Keratinocyte (primary cell): ENCODE data around the gene FGF21. TPM values are rescaled to one million over a fixed set of nuclear protein-coding genes. Genes with fewer than 3 reads are reported as not detected.

Experiments used
- DNase-seq: peaks from one replicate; pipeline ENCODE4 v3.0.0-alpha.2; 2011; ENCODE audit warnings: low read depth, missing footprints, low spot score
- FAIRE-seq: peaks from 2 replicates; lab custom pipeline; 2011; peaks lifted over from hg19 to GRCh38; lab: Jason Lieb, UNC
- H2AFZ ChIP-seq: 2 replicates; pipeline ENCODE4 v1.6.0; 2012; ENCODE audit warnings: low read length, control low read depth, inconsistent platforms; ENCODE audit not compliant: control insufficient read depth
- H3K27ac ChIP-seq: 2 replicates; pipeline ENCODE4 v1.5.1; 2011; ENCODE audit warnings: low read length; ENCODE audit not compliant: control insufficient read depth, insufficient read depth
- H3K27me3 ChIP-seq: 3 replicates; pipeline ENCODE4 v1.6.0; 2011; ENCODE audit warnings: low read length; ENCODE audit not compliant: control insufficient read depth, insufficient read depth; ENCODE audit errors: extremely low read depth
- H3K36me3 ChIP-seq, 2 experiments: 2 replicates in 1 of 2; 3 replicates in 1 of 2; pipeline ENCODE4 v1.5.1; 2011; ENCODE audit warnings: low read length in 2 of 2, mild to moderate bottlenecking in 1 of 2; ENCODE audit not compliant: control insufficient read depth in 2 of 2, insufficient read depth in 2 of 2; ENCODE audit errors: extremely low read depth in 1 of 2
- H3K4me1 ChIP-seq: 3 replicates; pipeline ENCODE4 v1.5.1; 2011; ENCODE audit warnings: low read length; ENCODE audit not compliant: control insufficient read depth, insufficient read depth; ENCODE audit errors: extremely low read depth
- H3K4me2 ChIP-seq: 3 replicates; pipeline ENCODE4 v1.6.0; 2011; ENCODE audit warnings: low read depth, low read length; ENCODE audit not compliant: control insufficient read depth, insufficient read depth; ENCODE audit errors: extremely low read depth
- H3K4me3 ChIP-seq, 3 experiments: fragments of 200-600 bp in 1 of 3; sonication (generic) in 1 of 3; 2 replicates in 2 of 3; 3 replicates in 1 of 3; pipeline ENCODE4 v1.5.1; 2011 to 2016; ENCODE audit warnings: low read length in 3 of 3, mild to moderate bottlenecking in 3 of 3, control low read depth in 2 of 3, inconsistent platforms in 1 of 3, low read depth in 1 of 3, mixed read lengths in 1 of 3, mixed run types in 1 of 3, moderate library complexity in 1 of 3; ENCODE audit not compliant: control insufficient read depth in 2 of 3, insufficient read depth in 2 of 3; ENCODE audit errors: extremely low read depth in 1 of 3
- H3K79me2 ChIP-seq: 2 replicates; pipeline ENCODE4 v1.6.0; 2012; ENCODE audit warnings: low read length; ENCODE audit not compliant: control insufficient read depth, insufficient read depth
- H3K9ac ChIP-seq: 3 replicates; pipeline ENCODE4 v1.6.0; 2011; ENCODE audit warnings: low read length; ENCODE audit not compliant: control insufficient read depth, insufficient read depth; ENCODE audit errors: extremely low read depth
- H3K9me1 ChIP-seq: 3 replicates; pipeline ENCODE4 v1.6.0; 2011; ENCODE audit warnings: low read length; ENCODE audit not compliant: control insufficient read depth, insufficient read depth; ENCODE audit errors: extremely low read depth
- H3K9me3 ChIP-seq: 2 replicates; pipeline ENCODE4 v1.5.1; 2012; ENCODE audit warnings: low read depth, low read length; ENCODE audit not compliant: control insufficient read depth
- H4K20me1 ChIP-seq: 3 replicates; pipeline ENCODE4 v1.6.0; 2011; ENCODE audit warnings: low read length; ENCODE audit not compliant: control insufficient read depth, insufficient read depth; ENCODE audit errors: extremely low read depth
- EZH2 ChIP-seq: IDR thresholded peaks from one replicate; pipeline ENCODE4 v1.6.1; 2012; ENCODE audit warnings: inconsistent platforms, mild to moderate bottlenecking, low read length, moderate library complexity
- dilution Hi-C: fragments of 300-500 bp; cut with MboI; formaldehyde crosslinking; loops from one replicate; pipeline ENCODE4 v1.7.0; 2020; ENCODE audit warnings: low sequenced_read_pairs; ENCODE audit not compliant: extremely low pct_ligation_motif_present
- polyA plus RNA-seq, 5 experiments: library from polyadenylated mRNA; depleted of rRNA in 3 of 5; stranded (reverse) in 3 of 5; stranded (forward) in 1 of 5; unstranded in 1 of 5; fragments of >200 nt; gene quantifications; 1 replicate in 1 of 5; 2 replicates in 3 of 5; 3 replicates in 1 of 5; pipeline versions ENCODE4 v1.2.1 to v1.2.3, GENCODE V29; 2011 to 2012; ENCODE audit warnings: missing spikeins in 2 of 5, low read depth in 1 of 5, low replicate concordance in 1 of 5
- TF ChIP-seq, protein P1 (sequence below), 3 experiments: IDR thresholded peaks in 1 of 3; conservative IDR thresholded peaks in 1 of 3; optimal IDR thresholded peaks in 1 of 3; 2 replicates in 2 of 3; 3 replicates in 1 of 3; pipeline versions ENCODE3 to v1.5.1; 2011; ENCODE audit warnings: low read length in 3 of 3, mild to moderate bottlenecking in 3 of 3, moderate library complexity in 2 of 3, control low read depth in 1 of 3, inconsistent platforms in 1 of 3; ENCODE audit not compliant: insufficient read depth in 2 of 3; ENCODE audit errors: extremely low read depth in 1 of 3

Gene FGF21
- polyA plus RNA-seq, 1 donor (not counting 4 experiments of a cell fraction or from before 2014, with no cell fraction given) = not detected

DNA sequence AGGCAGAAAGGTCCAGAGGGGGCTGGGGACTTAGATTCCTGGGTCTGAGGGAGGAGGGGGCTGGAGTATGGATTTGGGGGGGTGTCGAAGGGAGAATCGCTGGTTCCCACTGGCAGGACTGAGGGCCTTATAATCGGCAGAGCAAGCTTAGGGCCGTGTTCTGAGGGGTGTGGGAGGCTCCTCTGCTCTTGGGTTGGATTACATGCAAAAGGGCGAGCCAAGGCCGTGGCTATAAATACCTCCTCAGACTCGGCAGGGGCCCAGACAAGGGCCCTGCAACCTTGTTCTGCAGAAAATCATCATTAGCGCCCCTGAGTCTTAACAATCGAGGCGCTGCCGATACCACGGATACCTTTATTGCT, 35.1 kb upstream of the FGF21 start:
- no peak overlapping the region for H3K27ac ChIP-seq
- dilution Hi-C loops = no loop called here
- TF ChIP-seq EZH2 = no peak
- TF ChIP-seq, protein P1, sequence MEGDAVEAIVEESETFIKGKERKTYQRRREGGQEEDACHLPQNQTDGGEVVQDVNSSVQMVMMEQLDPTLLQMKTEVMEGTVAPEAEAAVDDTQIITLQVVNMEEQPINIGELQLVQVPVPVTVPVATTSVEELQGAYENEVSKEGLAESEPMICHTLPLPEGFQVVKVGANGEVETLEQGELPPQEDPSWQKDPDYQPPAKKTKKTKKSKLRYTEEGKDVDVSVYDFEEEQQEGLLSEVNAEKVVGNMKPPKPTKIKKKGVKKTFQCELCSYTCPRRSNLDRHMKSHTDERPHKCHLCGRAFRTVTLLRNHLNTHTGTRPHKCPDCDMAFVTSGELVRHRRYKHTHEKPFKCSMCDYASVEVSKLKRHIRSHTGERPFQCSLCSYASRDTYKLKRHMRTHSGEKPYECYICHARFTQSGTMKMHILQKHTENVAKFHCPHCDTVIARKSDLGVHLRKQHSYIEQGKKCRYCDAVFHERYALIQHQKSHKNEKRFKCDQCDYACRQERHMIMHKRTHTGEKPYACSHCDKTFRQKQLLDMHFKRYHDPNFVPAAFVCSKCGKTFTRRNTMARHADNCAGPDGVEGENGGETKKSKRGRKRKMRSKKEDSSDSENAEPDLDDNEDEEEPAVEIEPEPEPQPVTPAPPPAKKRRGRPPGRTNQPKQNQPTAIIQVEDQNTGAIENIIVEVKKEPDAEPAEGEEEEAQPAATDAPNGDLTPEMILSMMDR (optimal IDR thresholded peaks at IDR 0.05 in 1 of 3, IDR thresholded peaks at IDR 0.05 in 1 of 3, conservative IDR thresholded peaks at IDR 0.05 in 1 of 3; ENCODE audit: extremely low read depth in 1 of 3, insufficient read depth in 2 of 3, low read length in 3 of 3) = no peak

DNA sequence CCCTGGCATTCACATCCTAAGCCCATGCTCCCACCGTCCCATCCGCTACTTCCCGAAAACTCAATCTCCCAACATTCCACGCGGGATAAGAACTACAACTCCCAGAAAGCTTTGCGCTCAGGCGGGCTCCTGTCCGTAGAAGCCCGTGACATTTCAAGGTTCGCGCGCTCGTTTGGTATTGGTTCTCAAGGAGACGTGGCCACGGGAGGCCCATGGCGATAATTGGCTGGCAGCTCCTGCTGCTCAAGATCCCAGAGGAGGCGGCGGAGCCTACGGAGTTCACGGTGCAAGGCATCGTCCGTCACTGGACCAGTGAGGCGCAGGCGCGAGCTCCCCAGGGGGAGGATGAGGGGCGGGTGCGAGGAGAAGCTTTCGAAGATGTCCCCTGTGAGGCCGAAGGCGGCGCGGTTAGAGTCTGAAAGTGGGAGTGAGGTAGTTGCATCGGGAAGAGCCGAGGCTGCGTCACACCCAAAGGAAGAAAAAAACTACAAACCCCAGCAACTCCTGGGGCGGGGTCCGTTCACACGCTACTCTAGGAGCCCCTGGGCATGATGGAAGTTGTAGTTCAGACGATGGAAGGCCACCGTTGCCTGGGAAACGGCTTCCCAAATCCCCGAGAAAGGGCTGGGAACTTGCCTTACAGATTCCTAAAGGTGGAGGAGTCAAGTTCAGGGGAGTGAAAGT, 34.6 kb upstream of the FGF21 start:
- Histone ChIP-seq H3K9me3 (no peaks in the 10 kb centered on the region), H3K36me3 (no peaks in the 10 kb centered on the region), H3K79me2 (no peaks in the 10 kb centered on the region), H3K27ac (peak overlapping the region; percentile 63), H2AFZ (peak overlapping the region; percentile 96), H3K9me1 (no peaks in the 10 kb centered on the region), H3K4me3 (peak overlapping the region; percentile 47 to 84 (median 81)), H3K27me3 (no peaks in the 10 kb centered on the region), H3K9ac (peak overlapping the region; percentile 74), H3K4me1 (peaks cover 20% of the 10 kb centered on the region), H3K4me2 (peak overlapping the region; percentile 90), H4K20me1 (no peaks in the 10 kb centered on the region)
- TF ChIP-seq, protein P1 (optimal IDR thresholded peaks at IDR 0.05 in 1 of 3, IDR thresholded peaks at IDR 0.05 in 1 of 3, conservative IDR thresholded peaks at IDR 0.05 in 1 of 3; ENCODE audit: extremely low read depth in 1 of 3, insufficient read depth in 2 of 3, low read length in 3 of 3) = no peak
- no peak for TF ChIP-seq EZH2
- DNase-seq (no peak), FAIRE-seq (peak; percentile 95)
- dilution Hi-C loops = no loop called here

More for the DNA sequence above, 35.1 kb upstream of the FGF21 start:
- H3K27me3 ChIP-seq = no peaks in the 10 kb centered on the region
- H3K4me1 ChIP-seq = peaks cover 22% of the 10 kb centered on the region
- H3K9me3 ChIP-seq = no peaks in the 10 kb centered on the region
- H3K9ac ChIP-seq = no peak overlapping the region
- H3K36me3 ChIP-seq = no peaks in the 10 kb centered on the region
- no peaks in the 10 kb centered on the region for H3K9me1 ChIP-seq
- FAIRE-seq = no peak
- no peak for DNase-seq
- H3K4me3 ChIP-seq = peak overlapping the region in 1 of 3 experiments; percentile 81
- peak overlapping the region; percentile 38 for H2AFZ ChIP-seq
- no peaks in the 10 kb centered on the region for H3K79me2 ChIP-seq
- H3K4me2 ChIP-seq = peak overlapping the region; percentile 90
- no peaks in the 10 kb centered on the region for H4K20me1 ChIP-seq
